ENCODE data around the gene ARAP2.

ARAP2 gene

GRCh38 chr4:36164900-36165630, 79.2 kb downstream of the ARAP2 start:
- peak; percentile 11 for DNase-seq (ENCODE audit: low read depth)
- TF ChIP-seq, protein P1, sequence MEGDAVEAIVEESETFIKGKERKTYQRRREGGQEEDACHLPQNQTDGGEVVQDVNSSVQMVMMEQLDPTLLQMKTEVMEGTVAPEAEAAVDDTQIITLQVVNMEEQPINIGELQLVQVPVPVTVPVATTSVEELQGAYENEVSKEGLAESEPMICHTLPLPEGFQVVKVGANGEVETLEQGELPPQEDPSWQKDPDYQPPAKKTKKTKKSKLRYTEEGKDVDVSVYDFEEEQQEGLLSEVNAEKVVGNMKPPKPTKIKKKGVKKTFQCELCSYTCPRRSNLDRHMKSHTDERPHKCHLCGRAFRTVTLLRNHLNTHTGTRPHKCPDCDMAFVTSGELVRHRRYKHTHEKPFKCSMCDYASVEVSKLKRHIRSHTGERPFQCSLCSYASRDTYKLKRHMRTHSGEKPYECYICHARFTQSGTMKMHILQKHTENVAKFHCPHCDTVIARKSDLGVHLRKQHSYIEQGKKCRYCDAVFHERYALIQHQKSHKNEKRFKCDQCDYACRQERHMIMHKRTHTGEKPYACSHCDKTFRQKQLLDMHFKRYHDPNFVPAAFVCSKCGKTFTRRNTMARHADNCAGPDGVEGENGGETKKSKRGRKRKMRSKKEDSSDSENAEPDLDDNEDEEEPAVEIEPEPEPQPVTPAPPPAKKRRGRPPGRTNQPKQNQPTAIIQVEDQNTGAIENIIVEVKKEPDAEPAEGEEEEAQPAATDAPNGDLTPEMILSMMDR (conservative IDR thresholded peaks at IDR 0.05; ENCODE audit: control insufficient read depth, insufficient read depth, low read depth, low read length): no peak
- H3K4me3 ChIP-seq (ENCODE audit: control insufficient read depth, low read depth, low read length): no peak overlapping the region

- H3K4me3 ChIP-seq (ENCODE audit: control insufficient read depth, low read depth, low read length): no peak overlapping the region
- TF ChIP-seq, protein P1 (conservative IDR thresholded peaks at IDR 0.05; ENCODE audit: control insufficient read depth, insufficient read depth, low read depth, low read length): no peak
- no peak for DNase-seq (ENCODE audit: low read depth)
Measured at GRCh38 chr4:36163198-36163597, 81.1 kb downstream of the ARAP2 start.

- no peak for DNase-seq (ENCODE audit: low read depth)
- no peak overlapping the region for H3K4me3 ChIP-seq (ENCODE audit: control insufficient read depth, low read depth, low read length)
- TF ChIP-seq, protein P1 (conservative IDR thresholded peaks at IDR 0.05; ENCODE audit: control insufficient read depth, insufficient read depth, low read depth, low read length): no peak
Measured at GRCh38 chr4:36159208-36159607, 85.1 kb downstream of the ARAP2 start.

DNA sequence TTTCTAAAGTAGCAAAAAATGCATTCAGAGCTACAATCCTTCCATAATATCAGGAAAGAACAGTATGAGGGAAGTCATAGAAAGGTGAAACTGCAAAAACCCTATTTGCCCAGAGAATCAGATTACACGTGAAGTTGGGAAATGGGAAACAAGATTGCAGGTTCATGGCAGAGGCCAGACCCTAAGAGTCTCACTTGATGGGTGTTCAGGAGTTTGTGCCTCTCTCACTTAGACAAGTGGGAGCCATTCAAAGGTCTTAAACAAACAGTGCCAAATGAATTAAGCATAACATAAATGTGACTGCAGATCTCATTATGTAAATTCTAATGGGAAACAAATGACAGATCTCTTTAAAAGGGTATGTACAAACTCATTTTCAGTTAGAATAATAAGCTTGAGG, 91.6 kb downstream of the ARAP2 start:
- no peak for DNase-seq (ENCODE audit: low read depth)
- H3K4me3 ChIP-seq (ENCODE audit: control insufficient read depth, low read depth, low read length): no peak overlapping the region
- TF ChIP-seq, protein P1 (conservative IDR thresholded peaks at IDR 0.05; ENCODE audit: control insufficient read depth, insufficient read depth, low read depth, low read length): no peak

- DNase-seq (ENCODE audit: low read depth): no peak
Measured at GRCh38 chr4:36142504-36142903, 101.8 kb downstream of the ARAP2 start.

DNA sequence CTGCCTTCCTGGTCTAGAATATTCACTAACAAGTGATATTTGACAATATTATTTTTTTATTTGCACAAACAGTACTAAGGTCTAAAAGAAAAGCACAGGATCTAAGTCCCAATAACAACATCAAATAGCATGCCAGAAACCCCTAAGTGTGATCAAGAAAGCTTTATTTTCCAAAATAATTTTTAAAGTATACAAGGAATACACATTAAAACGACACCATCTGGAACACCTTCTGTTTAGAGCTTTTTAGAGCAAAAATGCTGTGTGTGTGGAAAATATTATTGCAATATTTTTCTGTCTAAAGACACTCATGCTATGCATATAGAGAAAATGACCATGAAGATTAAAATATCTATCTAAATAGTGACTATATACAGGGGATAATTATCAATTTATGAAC, 103.1 kb downstream of the ARAP2 start:
- no peak for DNase-seq (ENCODE audit: low read depth)
- H3K4me3 ChIP-seq (ENCODE audit: control insufficient read depth, low read depth, low read length): no peak overlapping the region
- TF ChIP-seq, protein P1 (conservative IDR thresholded peaks at IDR 0.05; ENCODE audit: control insufficient read depth, insufficient read depth, low read depth, low read length): no peak

More at GRCh38 chr4:36142504-36142903, 101.8 kb downstream of the ARAP2 start:
- TF ChIP-seq, protein P1 (conservative IDR thresholded peaks at IDR 0.05; ENCODE audit: control insufficient read depth, insufficient read depth, low read depth, low read length): no peak
- H3K4me3 ChIP-seq (ENCODE audit: control insufficient read depth, low read depth, low read length): no peak overlapping the region
